GM19193 (cell line): ENCODE data around the gene HOXB3.

Experiments
- POLR2A ChIP-seq: IDR thresholded peaks from 4 replicates; pipeline ENCODE4 v1.6.1; 2011; ENCODE audit not compliant: insufficient read depth, insufficient read length; ENCODE audit errors: extremely low read depth

HOXB3 gene

DNA sequence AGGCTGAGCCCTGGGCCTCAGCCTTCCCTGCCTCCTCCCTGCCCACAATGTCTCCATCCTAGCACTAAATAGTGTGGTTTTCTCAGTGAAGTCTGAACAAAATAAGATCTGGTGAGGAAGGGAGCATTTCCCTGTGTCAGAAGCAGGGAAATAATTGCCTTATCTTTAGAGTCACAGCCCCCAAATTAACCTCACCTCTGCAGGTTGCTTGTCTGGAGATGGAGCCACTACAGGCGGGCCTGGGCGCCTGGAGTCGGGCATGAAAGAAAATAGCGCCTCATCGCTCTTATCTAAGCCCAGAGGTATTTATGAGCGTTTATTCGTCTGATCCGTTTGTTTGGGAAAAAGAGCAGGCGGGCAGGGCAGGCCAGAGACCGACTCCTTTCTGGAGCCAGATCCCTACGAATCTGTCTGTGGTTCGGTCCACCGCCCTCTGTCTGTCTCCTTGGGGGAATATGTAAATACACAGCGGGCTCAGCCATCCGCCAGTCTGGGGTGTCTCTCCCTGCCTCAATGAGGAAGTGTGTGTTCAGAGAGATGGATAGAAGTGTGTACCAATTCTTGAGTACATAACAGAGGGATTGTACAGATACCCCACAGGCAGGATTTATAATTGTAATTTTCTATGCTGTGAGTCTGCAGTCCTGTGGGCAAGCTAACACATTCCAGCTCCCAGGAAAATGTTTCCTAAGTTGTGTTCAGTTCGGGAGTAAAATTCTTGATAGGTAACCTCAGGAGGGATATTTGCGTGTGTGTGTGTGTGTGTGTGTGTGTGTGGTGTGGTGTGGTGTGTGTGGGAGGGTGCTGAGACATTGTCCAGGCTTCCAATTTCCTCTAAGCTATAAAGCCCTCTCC lies 10.4 kb upstream of the HOXB3 start:
- no peak for TF ChIP-seq POLR2A

DNA sequence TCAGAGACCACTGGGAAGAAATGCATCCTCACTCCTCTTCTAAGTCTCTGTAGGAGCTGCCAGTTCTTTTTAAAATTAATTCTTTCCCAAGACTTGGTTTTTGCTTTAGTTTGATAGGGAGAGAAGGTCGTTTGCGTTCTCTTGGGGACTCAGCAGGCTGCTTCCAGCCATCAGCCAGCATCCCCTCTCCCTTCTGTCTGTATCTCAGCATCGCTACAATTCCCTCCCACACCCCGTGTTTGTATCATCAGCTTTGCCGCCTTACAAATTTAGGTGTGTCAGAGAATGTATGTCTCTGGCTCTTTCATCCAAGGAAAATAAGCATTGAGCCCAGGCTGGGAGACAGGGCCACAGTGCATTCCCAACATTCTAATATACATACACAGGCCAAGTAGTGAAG lies 9.3 kb upstream of the HOXB3 start:
- no peak for TF ChIP-seq POLR2A

DNA sequence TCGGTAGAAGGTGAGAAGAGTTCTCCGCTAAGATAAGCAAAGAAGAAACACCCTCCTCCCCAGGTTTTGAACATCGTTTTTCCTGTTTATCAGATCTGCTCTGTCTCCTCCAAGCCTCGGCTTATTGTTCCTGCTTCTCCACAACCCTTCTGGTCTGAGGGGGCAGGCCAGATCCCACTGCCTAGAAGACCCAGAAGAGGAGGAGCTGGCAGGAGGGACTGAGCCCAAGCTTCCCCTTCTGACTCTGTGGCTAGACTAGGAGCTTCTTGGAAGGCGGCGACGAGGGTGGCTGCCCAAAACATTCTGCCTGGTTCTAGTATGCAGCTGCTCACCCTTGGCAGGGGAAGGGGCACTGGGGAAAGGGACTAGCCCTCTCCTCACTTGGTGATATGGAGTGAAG lies 8.7 kb upstream of the HOXB3 start:
- TF ChIP-seq POLR2A: no peak

DNA sequence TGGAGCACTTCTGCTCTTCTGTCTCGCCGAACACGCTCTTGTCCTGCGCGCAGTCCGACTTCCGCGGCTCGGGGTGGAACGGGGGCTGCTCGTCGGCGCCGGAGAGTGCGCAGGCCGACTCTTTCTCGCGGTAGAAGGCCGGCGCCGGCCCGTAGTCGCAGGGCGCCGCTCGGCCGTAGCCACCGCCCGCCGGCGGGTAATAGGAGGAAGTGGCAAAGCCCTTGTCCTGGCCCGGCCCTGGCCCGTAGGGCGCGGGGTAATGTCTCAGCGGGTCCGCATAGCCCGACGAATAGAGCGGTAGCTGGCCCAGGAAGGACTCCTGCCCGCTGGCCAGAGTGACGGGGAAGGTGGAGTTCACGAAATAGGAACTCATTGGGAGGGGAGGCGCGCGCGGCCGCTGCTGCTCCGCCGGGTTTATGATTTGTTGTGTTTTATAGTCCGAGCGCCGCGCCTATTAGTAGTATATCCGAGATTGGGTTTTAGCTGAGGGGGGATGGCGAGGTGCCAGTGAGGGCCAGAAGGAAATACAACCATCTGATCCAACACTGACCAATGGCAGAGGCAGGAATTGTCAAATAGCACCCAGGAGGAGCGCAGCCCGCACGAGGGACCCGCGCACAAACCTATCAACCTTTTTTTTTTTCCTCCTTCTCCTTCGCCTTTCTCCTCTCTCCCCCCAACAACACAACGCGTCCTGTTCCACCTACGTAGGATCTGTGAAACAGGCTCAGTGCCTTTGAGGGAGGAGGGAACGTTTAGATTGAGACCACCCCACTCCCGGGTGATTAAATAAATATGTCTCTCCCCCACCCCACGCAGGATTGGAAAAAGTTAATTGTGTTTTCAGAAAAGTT lies 8.0 kb upstream of the HOXB3 start:
- TF ChIP-seq POLR2A: no peak

DNA sequence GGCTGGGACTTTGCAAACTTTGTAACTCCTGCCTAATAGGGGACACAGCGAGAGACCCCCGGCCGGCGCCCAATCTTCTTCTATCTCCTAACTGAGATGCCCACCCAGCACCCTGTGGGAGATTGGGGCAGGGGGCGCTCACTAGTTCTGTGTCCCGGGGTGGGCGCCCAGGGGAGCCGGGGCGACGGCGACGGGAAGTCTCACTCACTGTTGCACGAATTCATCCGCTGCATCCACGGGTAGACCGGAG lies 7.4 kb upstream of the HOXB3 start:
- no peak for TF ChIP-seq POLR2A

DNA sequence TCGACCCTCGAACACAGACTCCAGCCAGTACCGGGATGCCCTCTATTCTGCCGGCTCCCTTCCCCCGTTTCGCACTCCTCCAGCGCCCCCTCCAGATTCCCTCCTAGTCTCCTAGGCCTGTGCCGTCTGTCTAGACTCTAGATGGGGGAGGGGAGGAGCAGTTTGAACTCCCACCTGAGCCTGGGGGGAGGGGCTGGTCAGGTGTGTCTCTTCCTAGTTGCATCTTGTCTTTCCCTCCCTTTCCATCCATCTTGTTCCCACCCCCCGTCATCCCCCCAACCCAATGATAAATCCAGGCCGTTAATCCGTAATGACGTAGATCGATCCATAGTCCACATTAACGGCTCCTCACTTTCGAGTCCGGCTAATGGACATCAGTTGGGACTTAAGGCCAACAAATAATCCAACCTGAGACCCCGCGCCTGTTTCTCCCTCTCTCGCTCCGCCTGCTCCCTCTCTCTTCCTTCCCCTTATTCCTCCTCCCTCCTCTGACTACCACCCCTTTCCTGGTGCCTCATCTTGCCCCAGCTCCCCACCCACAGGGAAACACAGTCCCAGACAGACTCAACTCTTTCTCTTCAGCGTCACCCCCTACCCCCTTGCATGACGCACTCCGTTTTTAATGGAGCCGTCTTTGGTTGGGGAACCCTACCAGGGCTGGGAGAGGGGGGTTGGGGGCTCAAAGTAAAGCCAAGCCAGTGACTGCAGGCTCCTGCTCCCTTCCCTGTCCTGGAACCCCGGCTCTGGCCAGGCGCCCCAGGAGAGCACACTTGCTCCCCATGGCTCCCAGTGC lies 6.9 kb upstream of the HOXB3 start:
- TF ChIP-seq POLR2A: no peak

DNA sequence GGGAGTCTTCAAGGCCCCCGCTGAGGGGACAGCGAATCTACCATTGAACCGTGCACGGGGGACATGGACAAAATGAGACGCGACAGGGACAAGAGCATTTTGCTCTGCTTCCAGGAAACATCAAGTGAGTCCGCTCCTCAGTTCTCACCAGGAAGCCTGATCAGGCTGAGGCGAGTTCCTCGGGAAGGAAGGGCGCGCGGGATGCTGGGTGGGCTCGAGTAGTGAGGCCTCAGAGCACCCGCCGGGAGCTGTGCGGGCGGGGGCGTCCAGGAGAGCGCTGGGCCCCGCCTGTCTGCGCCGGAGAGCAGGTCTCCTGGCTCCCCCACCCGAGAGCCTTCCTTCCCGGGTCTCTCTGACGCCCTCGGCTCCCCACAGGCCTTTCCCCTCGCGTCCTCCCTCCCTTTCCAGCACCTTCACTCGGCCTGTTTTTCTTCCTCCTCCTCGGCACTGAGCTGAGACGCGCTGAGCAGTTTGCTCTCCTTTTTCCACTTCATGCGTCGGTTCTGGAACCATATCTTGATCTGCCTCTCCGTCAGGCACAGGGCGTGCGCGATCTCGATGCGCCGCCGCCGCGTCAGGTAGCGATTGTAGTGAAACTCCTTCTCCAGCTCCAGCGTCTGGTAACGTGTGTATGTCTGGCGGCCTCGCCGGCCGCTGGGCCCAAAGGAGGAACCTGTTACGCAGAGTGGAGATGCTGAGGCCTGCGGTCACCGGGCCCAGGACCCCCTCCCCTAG lies 6.1 kb upstream of the HOXB3 start:
- TF ChIP-seq POLR2A: no peak

DNA sequence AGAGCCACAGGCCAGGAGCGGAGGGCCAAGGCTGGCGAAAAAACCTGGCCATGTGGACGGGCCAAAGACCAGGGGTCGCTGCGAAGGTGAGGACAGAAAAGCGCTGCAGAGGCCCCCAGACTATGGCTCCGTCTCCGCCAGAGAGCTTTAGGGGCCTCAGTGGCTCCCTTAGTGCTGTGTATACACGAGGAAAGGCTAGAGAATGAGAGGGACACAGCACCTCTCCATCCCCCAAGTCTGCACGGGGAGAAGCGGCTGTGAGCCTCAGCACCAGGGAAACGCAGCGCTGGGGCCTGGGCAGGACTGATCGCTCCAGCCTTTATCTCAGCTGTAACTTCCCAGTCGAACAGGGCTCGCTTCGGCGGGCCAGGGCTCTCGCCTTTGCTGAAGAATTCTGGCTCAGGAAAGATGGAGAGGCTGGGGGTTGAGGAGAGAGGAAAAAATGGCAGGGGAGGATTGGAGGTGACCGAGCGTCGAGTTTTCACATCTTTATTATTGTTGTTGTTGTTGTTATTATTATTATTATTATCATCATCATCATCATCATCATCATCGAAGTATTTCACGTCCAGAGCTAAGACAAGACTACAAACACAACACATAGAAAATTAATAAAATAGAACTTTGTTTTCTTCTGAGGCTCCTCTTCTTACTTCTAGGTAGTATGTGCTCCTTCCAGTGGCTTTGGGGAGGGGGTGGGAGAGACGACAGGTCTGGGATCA lies 5.4 kb upstream of the HOXB3 start:
- TF ChIP-seq POLR2A: no peak

DNA sequence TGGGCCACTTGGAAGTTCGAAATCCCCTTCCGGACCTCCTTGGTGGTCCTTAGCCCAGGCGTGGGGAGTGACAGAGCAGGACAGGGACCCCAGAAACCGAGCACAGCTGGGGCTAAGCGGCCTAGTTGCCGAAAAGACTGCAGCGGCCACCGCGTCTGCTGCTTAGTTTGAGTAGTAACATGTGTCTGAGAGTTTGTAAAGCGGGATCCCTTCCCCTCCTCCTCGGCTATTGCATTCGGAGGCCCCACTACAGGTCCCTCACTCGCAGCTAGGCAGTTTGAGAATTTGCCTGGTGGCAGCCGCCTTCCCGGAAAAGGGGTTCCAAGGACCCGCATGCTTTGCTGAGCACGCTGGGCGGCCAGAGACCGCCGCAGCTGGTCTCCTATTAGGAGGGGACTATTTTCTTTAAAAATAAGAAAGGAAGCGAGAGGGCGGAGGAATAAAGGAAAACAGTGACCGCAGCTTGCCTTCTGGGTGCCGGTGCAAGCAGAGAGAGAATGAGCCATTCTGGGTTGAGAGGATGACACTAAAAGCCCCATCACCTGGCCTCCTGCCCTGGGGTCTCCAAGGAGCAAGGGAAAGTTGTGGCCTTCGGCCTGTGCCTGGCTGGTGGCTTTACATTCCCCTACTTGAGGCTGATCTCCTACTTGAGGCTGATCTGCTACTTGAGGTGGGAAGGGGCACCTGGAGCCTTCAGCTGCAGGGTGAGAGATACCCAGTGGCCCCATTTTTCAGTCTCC lies 4.7 kb upstream of the HOXB3 start:
- TF ChIP-seq POLR2A: no peak

DNA sequence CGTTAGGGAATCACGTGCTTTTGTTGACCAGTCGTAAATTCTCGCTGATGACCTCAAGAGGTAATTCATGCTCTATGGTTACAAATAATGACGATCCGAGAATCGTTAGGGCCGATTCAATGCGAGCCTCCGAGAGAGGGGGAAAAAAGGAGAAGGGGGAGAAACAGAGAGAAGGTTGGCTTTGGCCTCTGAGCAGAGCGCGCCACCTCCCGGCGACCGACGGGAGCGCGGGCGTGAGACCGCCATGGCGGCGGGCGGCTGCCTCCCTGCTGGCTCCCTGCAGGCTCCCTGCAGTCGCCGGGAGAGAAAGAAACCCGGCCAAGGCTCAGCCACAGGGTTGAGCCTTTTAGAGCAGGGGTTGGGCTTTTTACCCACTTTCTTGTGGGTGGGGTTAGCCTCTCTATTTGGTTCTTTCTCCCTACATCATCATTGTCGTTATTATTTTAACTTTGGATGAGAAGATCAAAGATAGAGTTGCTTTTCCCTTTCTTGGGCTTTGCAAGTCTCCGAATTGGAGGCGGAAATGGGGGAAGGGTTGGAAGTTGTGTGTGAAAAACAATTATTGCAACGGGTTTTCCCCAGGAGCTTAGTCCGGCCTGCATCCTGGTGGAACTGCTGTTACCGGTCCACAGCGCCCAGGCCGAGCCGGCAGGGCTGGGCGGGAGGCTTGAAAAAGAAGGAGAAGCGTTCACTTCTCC lies 3.9 kb upstream of the HOXB3 start:
- TF ChIP-seq POLR2A: no peak

DNA sequence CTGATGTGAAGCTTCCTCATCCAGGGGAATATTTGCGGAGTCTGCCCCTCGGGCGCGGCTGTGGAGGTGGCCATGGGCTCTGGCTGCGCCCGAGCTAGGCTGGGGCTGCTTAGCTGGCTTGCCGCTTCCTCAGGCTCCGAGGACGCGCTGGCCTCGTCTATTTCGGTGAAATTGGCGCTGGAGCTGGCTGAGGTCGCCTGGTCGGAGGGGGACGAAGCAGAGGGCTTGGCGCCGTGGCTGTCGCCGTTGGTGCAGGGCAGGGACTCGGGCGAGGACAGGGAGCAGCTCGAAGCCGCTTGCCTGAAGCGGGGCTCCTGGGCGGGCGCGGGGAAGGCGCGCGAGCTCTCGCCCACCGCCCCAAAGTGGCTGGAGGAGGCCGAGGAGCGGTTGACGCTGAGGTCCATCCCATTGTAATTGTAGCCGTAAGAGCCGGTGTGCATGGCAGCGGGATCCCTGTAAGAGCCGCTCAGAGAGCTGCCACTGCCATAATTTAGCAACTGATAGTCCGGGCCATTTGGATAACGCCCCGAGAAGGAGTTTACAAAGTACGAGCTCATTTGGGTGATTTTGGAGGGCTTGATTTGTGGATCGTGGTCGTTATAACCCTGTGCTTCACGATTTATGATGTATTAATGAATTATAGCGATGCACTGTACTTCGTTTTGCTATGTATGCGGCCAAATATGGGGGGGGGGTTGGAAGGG lies 3.2 kb upstream of the HOXB3 start, which contains the start of gene HOXB5:
Gene HOXB5 (minus strand): TSS at position 654 of the 704 bp plus-strand sequence. CDS start 97 bp downstream, at position 557.
- no peak for TF ChIP-seq POLR2A

DNA sequence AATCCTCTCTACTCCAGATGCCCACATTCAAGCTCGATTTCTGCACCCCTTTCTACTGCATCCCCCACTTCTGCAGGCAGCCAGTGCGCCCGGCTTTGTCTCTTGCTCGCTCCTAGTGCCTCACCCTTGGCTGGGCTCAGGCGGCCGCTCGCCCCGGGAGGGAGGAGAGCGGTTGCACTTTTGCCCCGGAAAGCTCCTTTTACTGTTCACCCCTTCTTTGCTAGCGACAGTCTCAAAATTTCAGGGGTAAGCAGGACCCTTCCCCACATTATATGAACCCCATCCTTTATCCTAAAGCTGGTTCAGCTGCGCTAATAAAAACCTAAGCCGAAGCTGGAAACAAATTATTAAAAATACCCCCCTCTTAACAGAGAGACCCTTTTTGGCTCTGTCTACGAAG lies 2.5 kb upstream of the HOXB3 start:
- TF ChIP-seq POLR2A: no peak
